H9 (cell line): ENCODE results near the gene BCAS3. TPM values are rescaled to one million over a fixed set of nuclear protein-coding genes. Genes with fewer than 3 reads are reported as not detected.
"Not testable (repeated sequence)": the region's sequence is repeated elsewhere in the genome, so short reads cannot be mapped to it uniquely, and the experiment has no call there.

ENCODE experiments used
- DNase-seq: peaks from one replicate; pipeline ENCODE4 v3.0.0-alpha.2; 2017
- H2AFZ ChIP-seq: one replicate; pipeline ENCODE4 v1.6.1; 2013; ENCODE audit warnings: mild to moderate bottlenecking, low read length, control low read depth, moderate library complexity
- H2AK5ac ChIP-seq: 2 replicates; pipeline ENCODE4 v1.6.1; 2013; ENCODE audit warnings: low read length, control low read depth, mixed read lengths; ENCODE audit not compliant: insufficient read length
- H2BK120ac ChIP-seq: one replicate; pipeline ENCODE4 v1.6.1; 2013; ENCODE audit warnings: low read depth, mild to moderate bottlenecking, low read length, control low read depth, inconsistent platforms; ENCODE audit not compliant: poor library complexity, severe bottlenecking
- H2BK12ac ChIP-seq: 2 replicates; pipeline ENCODE4 v1.6.1; 2013; ENCODE audit warnings: low read length, control low read depth, mixed read lengths, low read depth; ENCODE audit not compliant: insufficient read length
- H2BK15ac ChIP-seq: 2 replicates; pipeline ENCODE4 v1.6.1; 2013; ENCODE audit warnings: low read depth, low read length, control low read depth
- H2BK20ac ChIP-seq: one replicate; pipeline ENCODE4 v1.6.1; 2013; ENCODE audit warnings: low read depth, mild to moderate bottlenecking, low read length, control low read depth, inconsistent platforms; ENCODE audit not compliant: poor library complexity, severe bottlenecking
- H2BK5ac ChIP-seq: 2 replicates; pipeline ENCODE4 v1.6.1; 2013; ENCODE audit warnings: low read length, control low read depth, mixed read lengths; ENCODE audit not compliant: insufficient read length
- H3K14ac ChIP-seq: 2 replicates; pipeline ENCODE4 v1.6.1; 2013; ENCODE audit warnings: low read length, control low read depth; ENCODE audit not compliant: insufficient read depth
- H3K18ac ChIP-seq: 2 replicates; pipeline ENCODE4 v1.6.1; 2013; ENCODE audit warnings: low read depth, mild to moderate bottlenecking, mixed read lengths, low read length, control low read depth; ENCODE audit not compliant: insufficient read length
- H3K23ac ChIP-seq: 2 replicates; pipeline ENCODE4 v1.6.1; 2013; ENCODE audit warnings: low read length, control low read depth, mixed read lengths, low read depth; ENCODE audit not compliant: insufficient read length
- H3K23me2 ChIP-seq: 2 replicates; pipeline ENCODE4 v1.6.1; 2013; ENCODE audit warnings: low read depth, mild to moderate bottlenecking, mixed read lengths, low read length, control low read depth; ENCODE audit not compliant: insufficient read length, poor library complexity, severe bottlenecking
- H3K27ac ChIP-seq: 2 replicates; pipeline ENCODE4 v1.5.1; 2013; ENCODE audit warnings: low read length, control low read depth, mixed read lengths, low read depth; ENCODE audit not compliant: insufficient read length
- H3K27me3 ChIP-seq: 2 replicates; pipeline ENCODE4 v1.6.1; 2013; ENCODE audit warnings: low read length, control low read depth, inconsistent platforms; ENCODE audit not compliant: insufficient read depth
- H3K4ac ChIP-seq: 2 replicates; pipeline ENCODE4 v1.6.1; 2013; ENCODE audit warnings: low read depth, mild to moderate bottlenecking, control low read depth, inconsistent platforms, low read length, moderate library complexity
- H3K4me1 ChIP-seq: 2 replicates; pipeline ENCODE4 v1.6.1; 2013; ENCODE audit warnings: low read length, control low read depth, inconsistent platforms; ENCODE audit not compliant: insufficient read depth
- H3K4me2 ChIP-seq: 2 replicates; pipeline ENCODE4 v1.6.1; 2013; ENCODE audit warnings: low read length, control low read depth, mixed read lengths; ENCODE audit not compliant: insufficient read length, insufficient read depth
- H3K56ac ChIP-seq: 2 replicates; pipeline ENCODE4 v1.6.1; 2013; ENCODE audit warnings: low read depth, mild to moderate bottlenecking, mixed read lengths, low read length, control low read depth; ENCODE audit not compliant: insufficient read length
- H3K79me1 ChIP-seq: 2 replicates; pipeline ENCODE4 v1.6.1; 2013; ENCODE audit warnings: low read depth, mild to moderate bottlenecking, moderate library complexity, low read length, control low read depth, inconsistent platforms; ENCODE audit not compliant: insufficient read depth, poor library complexity, severe bottlenecking
- H3K79me2 ChIP-seq: 2 replicates; pipeline ENCODE4 v1.6.1; 2013; ENCODE audit warnings: low read length, control low read depth, inconsistent platforms; ENCODE audit not compliant: insufficient read depth
- H3K9ac ChIP-seq: 2 replicates; pipeline ENCODE4 v1.6.1; 2013; ENCODE audit warnings: low read length, control low read depth, mixed read lengths; ENCODE audit not compliant: insufficient read length; ENCODE audit errors: extremely low read depth
- H3K9me3 ChIP-seq: one replicate; pipeline ENCODE4 v1.6.1; 2013; ENCODE audit warnings: low read depth, low read length, inconsistent platforms; ENCODE audit not compliant: control insufficient read depth
- H3T11ph ChIP-seq: one replicate; pipeline ENCODE4 v1.6.1; 2013; ENCODE audit warnings: mild to moderate bottlenecking, low read length, control low read depth, inconsistent platforms
- H4K20me1 ChIP-seq: one replicate; pipeline ENCODE4 v1.6.1; 2013; ENCODE audit not compliant: control insufficient read depth, insufficient read length, insufficient read depth
- H4K5ac ChIP-seq: 2 replicates; pipeline ENCODE4 v1.6.1; 2013; ENCODE audit warnings: low read depth, mild to moderate bottlenecking, mixed read lengths, low read length, control low read depth; ENCODE audit not compliant: insufficient read length
- H4K8ac ChIP-seq: replicated peaks from 2 replicates; pipeline ENCODE4 v1.6.1; 2013; ENCODE audit warnings: low read length, control low read depth, mixed read lengths, low read depth; ENCODE audit not compliant: insufficient read length
- H4K91ac ChIP-seq: 2 replicates; pipeline ENCODE4 v1.6.1; 2013; ENCODE audit warnings: low read depth, mild to moderate bottlenecking, moderate library complexity, mixed read lengths, low read length, control low read depth; ENCODE audit not compliant: insufficient read length
- H3K27ac Mint-ChIP-seq, 3 experiments: 2 replicates in 2 of 3; 3 replicates in 1 of 3; pipeline ENCODE4 v1.8.0; 2020 to 2021; ENCODE audit warnings: mixed read lengths in 3 of 3, mild to moderate bottlenecking in 1 of 3, moderate library complexity in 1 of 3
- H3K27me3 Mint-ChIP-seq: 2 replicates; pipeline ENCODE4 v1.8.0; 2021; ENCODE audit warnings: low read depth, mild to moderate bottlenecking, moderate library complexity, mixed read lengths
- H3K36me3 Mint-ChIP-seq, 3 experiments: 2 replicates in 2 of 3; 3 replicates in 1 of 3; pipeline ENCODE4 v1.8.0; 2020 to 2021; ENCODE audit warnings: low read depth in 3 of 3, mixed read lengths in 3 of 3; ENCODE audit not compliant: insufficient read depth in 1 of 3
- H3K4me1 Mint-ChIP-seq, 2 experiments: 2 replicates each; pipeline ENCODE4 v1.8.0; 2020; ENCODE audit warnings: mixed read lengths in 2 of 2
- H3K4me3 Mint-ChIP-seq, 2 experiments: 2 replicates in 1 of 2; 3 replicates in 1 of 2; pipeline ENCODE4 v1.8.0; 2020 to 2021; ENCODE audit warnings: mild to moderate bottlenecking in 2 of 2, mixed read lengths in 2 of 2, moderate library complexity in 1 of 2
- H3K9me3 Mint-ChIP-seq, 2 experiments: 2 replicates in 1 of 2; 3 replicates in 1 of 2; pipeline ENCODE4 v1.8.0; 2020; ENCODE audit warnings: mild to moderate bottlenecking in 2 of 2, mixed read lengths in 2 of 2, moderate library complexity in 1 of 2
- CTCF ChIP-seq: fragments of 200-600 bp; sonication (generic); conservative IDR thresholded peaks from 3 replicates; pipeline ENCODE4 v1.8.0; 2021; ENCODE audit warnings: antibody characterized with exemption, mild to moderate bottlenecking
- WGBS: extraction: QIAGEN DNeasy Blood & Tissue Kit; methylation state at CpG from one replicate; pipeline ENCODE4 v1.1.7; 2013; ENCODE audit warnings: missing lambda C conversion rate, low lambda C conversion rate, mixed read lengths; ENCODE audit not compliant: insufficient read length; ENCODE audit errors: extremely low coverage; 5-methylcytosine and 5-hydroxymethylcytosine counted together
- total RNA-seq: library from RNA; stranded (reverse); gene quantifications from 2 replicates; pipeline ENCODE4 v1.2.1, GENCODE V29; 2021

Gene BCAS3
- total RNA-seq, 1 experiment from 2014 or later, result 22.4 TPM

- no peaks in the 10 kb centered on the region for H3K23me2 ChIP-seq
- DNase-seq, result no peak
These were observed 763.0 kb downstream of the BCAS3 start for GRCh38 chr17:61440697-61441096.

GRCh38 chr17:61441507-61441906, 763.9 kb downstream of the BCAS3 start:
- no CpG with 5 or more reads among the region's 6 CpGs for WGBS
- H3K9me3 Mint-ChIP-seq, H3K79me2 ChIP-seq, H3K9me3 ChIP-seq, H2AFZ ChIP-seq, DNase-seq, H3K4me3 Mint-ChIP-seq, H3K9ac ChIP-seq, H4K8ac ChIP-seq, H3K56ac ChIP-seq, H3K27me3 ChIP-seq, H3K36me3 Mint-ChIP-seq, H3K23me2 ChIP-seq, H3K79me1 ChIP-seq, H3K4ac ChIP-seq, H3K14ac ChIP-seq, H2BK5ac ChIP-seq, H4K20me1 ChIP-seq, H2AK5ac ChIP-seq, H2BK15ac ChIP-seq, H3K27ac ChIP-seq, H3K23ac ChIP-seq, H2BK12ac ChIP-seq, H3K4me2 ChIP-seq, H3T11ph ChIP-seq, H4K5ac ChIP-seq, H2BK120ac ChIP-seq, H3K27ac Mint-ChIP-seq, H2BK20ac ChIP-seq, H3K18ac ChIP-seq, H4K91ac ChIP-seq, H3K4me1 ChIP-seq: not testable (repeated sequence)
- Mint-ChIP-seq H3K4me1 (peaks cover 26 to 31% of the 10 kb centered on the region in 2 experiments), H3K27me3 (peaks cover 61% of the 10 kb centered on the region)

More at GRCh38 chr17:61440697-61441096, 763.0 kb downstream of the BCAS3 start:
- H3K27ac ChIP-seq, result no peak overlapping the region
- H3K56ac ChIP-seq, result no peak overlapping the region
- H2AFZ ChIP-seq, result no peak overlapping the region
- H4K5ac ChIP-seq, result no peak overlapping the region
- no peak overlapping the region for H4K8ac ChIP-seq
- H2AK5ac ChIP-seq, result no peak overlapping the region
- no peak overlapping the region for H3K4me2 ChIP-seq
- H3K18ac ChIP-seq, result no peak overlapping the region
- Mint-ChIP-seq H3K27me3 (peaks cover 58% of the 10 kb centered on the region), H3K36me3 (no peaks in the 10 kb centered on the region; a peak in 1 of 7 replicates), H3K27ac (no peak overlapping the region), H3K4me1 (peaks cover 19 to 27% of the 10 kb centered on the region in 2 experiments), H3K9me3 (peaks cover 5 to 9% of the 10 kb centered on the region in 2 experiments; a peak in 4 of 5 replicates), H3K4me3 (no peak overlapping the region)
- no peak overlapping the region for H3K4ac ChIP-seq
- no peak overlapping the region for H4K91ac ChIP-seq
- no peak overlapping the region for H2BK20ac ChIP-seq
- no peak overlapping the region for H3T11ph ChIP-seq
- H4K20me1 ChIP-seq, result no peaks in the 10 kb centered on the region
- no peak overlapping the region for H2BK12ac ChIP-seq
- H3K79me2 ChIP-seq, result no peaks in the 10 kb centered on the region
- no peak overlapping the region for H3K23ac ChIP-seq
- no peak overlapping the region for H2BK120ac ChIP-seq
- H3K79me1 ChIP-seq, result no peaks in the 10 kb centered on the region
- no peak overlapping the region for H3K9ac ChIP-seq
- no peaks in the 10 kb centered on the region; the same call in 1 of the 2 replicates for H3K27me3 ChIP-seq
- no peak overlapping the region for H3K14ac ChIP-seq
- TF ChIP-seq CTCF, result no peak
- no peak overlapping the region for H2BK15ac ChIP-seq
- no peaks in the 10 kb centered on the region for H3K4me1 ChIP-seq
- H3K9me3 ChIP-seq, result no peaks in the 10 kb centered on the region
- no peak overlapping the region for H2BK5ac ChIP-seq
